Left ventricle myocardium superior (tissue), 1 donor: ENCODE measurements around the gene NATD1. TPM values are rescaled to one million over a fixed set of nuclear protein-coding genes. Genes with fewer than 3 reads are reported as not detected.

Experiments used
- ATAC-seq: fragments of 200-7000 bp; cut with Tn5 transposase; one replicate; pipeline ENCODE4 v1.9.1; 2020; ENCODE audit warnings: mild to moderate bottlenecking, moderate library complexity
- DNase-seq: peaks from one replicate; pipeline ENCODE4 v3.0.0-alpha.2; 2020
- intact Hi-C: fragments of 100-400 bp; cut with micrococcal nuclease; formaldehyde crosslinking; loops from one replicate; pipeline ENCODE4 v1.11.0; 2022
- total RNA-seq: library from RNA; stranded (reverse); fragmentation: NEBNext Ultra II Directional; extraction: Animal tissue kit (Norgen Biotek cat#: 25700); gene quantifications from one replicate; pipeline ENCODE4 v1.2.1, GENCODE V29; 2021
- donor health status: DM: no; HTN: yes; CAD: no; lungs with severe emphysema.

The NATD1 gene
- total RNA-seq, 1 donor from 2014 or later = 22.1 TPM

- intact Hi-C loops = no loop called here
- DNase-seq = no peak
- ATAC-seq = no peak
These were observed 2.4 kb downstream of the NATD1 start for GRCh38 chr17:21250854-21251253.

- ATAC-seq (no peak), DNase-seq (no peak)
- intact Hi-C loops = no loop called here
These were observed 3.1 kb downstream of the NATD1 start for GRCh38 chr17:21249920-21250703.

- intact Hi-C loops = no loop called here
- ATAC-seq = no peak
- no peak for DNase-seq
These were observed 4.0 kb downstream of the NATD1 start for GRCh38 chr17:21249086-21249795.

- intact Hi-C loops = no loop called here
- ATAC-seq = peak; percentile 63
- DNase-seq = no peak
These were observed 4.7 kb downstream of the NATD1 start for GRCh38 chr17:21248500-21248899.

- DNase-seq (no peak), ATAC-seq (no peak)
- intact Hi-C loops = no loop called here
These were observed 5.5 kb downstream of the NATD1 start for GRCh38 chr17:21247552-21248258.

GRCh38 chr17:21246698-21247097, 6.5 kb downstream of the NATD1 start:
- intact Hi-C loops = no loop called here

GRCh38 chr17:21245639-21246084, 7.5 kb downstream of the NATD1 start:
- peak; percentile 63 for DNase-seq
- peak; percentile 60 for ATAC-seq

More at GRCh38 chr17:21246698-21247097, 6.5 kb downstream of the NATD1 start:
- DNase-seq (no peak), ATAC-seq (no peak)

GRCh38 chr17:21243516-21244303, 9.5 kb downstream of the NATD1 start:
- ATAC-seq (no peak), DNase-seq (no peak)
- intact Hi-C loops = no loop called here

More at GRCh38 chr17:21245639-21246084, 7.5 kb downstream of the NATD1 start:
- intact Hi-C loops = no loop called here

GRCh38 chr17:21242780-21243515, 10.3 kb downstream of the NATD1 start:
- DNase-seq = peak; percentile 79
- intact Hi-C loops = no loop called here
- ATAC-seq = peak; percentile 83

GRCh38 chr17:21242026-21242697, 11.0 kb downstream of the NATD1 start:
- DNase-seq (no peak), ATAC-seq (no peak)
- intact Hi-C loops = no loop called here

GRCh38 chr17:21241564-21241963, 11.6 kb downstream of the NATD1 start:
- intact Hi-C loops = no loop called here
- ATAC-seq (no peak), DNase-seq (no peak)

- DNase-seq (no peak), ATAC-seq (no peak)
- intact Hi-C loops = no loop called here
These were observed 12.7 kb downstream of the NATD1 start for GRCh38 chr17:21240369-21241055.

GRCh38 chr17:21239680-21240368, 13.4 kb downstream of the NATD1 start:
- no peak for DNase-seq
- peak; percentile 3 for ATAC-seq

GRCh38 chr17:21235921-21236320, 17.3 kb downstream of the NATD1 start:
- ATAC-seq = no peak
- DNase-seq = no peak

More at GRCh38 chr17:21239680-21240368, 13.4 kb downstream of the NATD1 start:
- intact Hi-C loops = no loop called here

GRCh38 chr17:21233581-21234347, 19.4 kb downstream of the NATD1 start:
- DNase-seq (no peak), ATAC-seq (peak; percentile 73)
- intact Hi-C loops = no loop called here

More at GRCh38 chr17:21235921-21236320, 17.3 kb downstream of the NATD1 start:
- intact Hi-C loops = no loop called here
